GM21717 (cell line): ENCODE data around the gene PRSS22.

ENCODE experiments used
- ATAC-seq: cut with Tn5 transposase; IDR thresholded peaks from one replicate; pipeline ENCODE4 v1.9.1; 2021; ENCODE audit warnings: mild to moderate bottlenecking, moderate library complexity; ENCODE audit not compliant: unreplicated experiment

The PRSS22 gene

GRCh38 chr16:2829501-2830354 lies 28.2 kb downstream of the PRSS22 start, which contains the start of gene ZG16B:
TSS of gene ZG16B (plus strand) at chr16:2830303. CDS start at chr16:2830442, 139 bp downstream.
- ATAC-seq = no peak

- ATAC-seq = no peak
These were observed 29.0 kb downstream of the PRSS22 start for GRCh38 chr16:2828876-2829430.

DNA sequence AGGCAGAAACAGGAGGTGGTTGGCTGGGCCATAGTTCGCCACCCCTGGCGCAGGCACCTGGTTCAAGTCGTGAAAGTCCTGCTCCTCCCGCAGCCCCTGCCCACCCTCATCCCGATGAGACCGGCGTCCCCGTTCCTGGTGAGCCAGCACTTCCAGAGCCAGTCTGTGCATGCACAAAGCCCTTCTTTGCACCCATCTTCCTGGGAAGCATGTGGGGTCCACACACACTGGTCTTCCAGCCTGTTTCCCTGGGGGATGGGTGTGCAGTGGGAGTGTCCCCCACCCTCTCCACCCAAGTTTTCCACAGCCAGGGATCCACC lies 29.5 kb downstream of the PRSS22 start:
- no peak for ATAC-seq

GRCh38 chr16:2827831-2828520 lies 30.0 kb downstream of the PRSS22 start:
- no peak for ATAC-seq

DNA sequence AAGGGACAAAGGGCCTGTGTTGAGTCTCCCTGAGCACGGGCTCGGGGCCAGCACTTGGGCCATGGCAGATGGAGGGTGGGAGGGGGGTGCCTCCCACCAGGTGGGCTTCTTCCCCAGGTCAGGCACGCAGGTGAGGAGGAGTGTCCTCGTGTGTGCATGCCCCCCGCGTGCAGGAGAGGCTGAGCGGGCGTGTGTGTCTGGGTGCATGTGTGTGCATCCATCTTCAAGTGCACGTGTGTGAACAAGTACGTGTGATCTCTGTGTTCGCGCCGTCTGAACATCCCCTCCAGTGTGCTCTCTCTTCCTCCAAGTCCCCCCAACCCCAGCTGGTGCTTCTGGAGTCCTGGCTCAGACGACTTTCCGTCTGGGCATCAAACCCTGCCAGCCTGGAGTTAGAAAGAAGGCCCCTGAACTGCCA lies 30.6 kb downstream of the PRSS22 start:
- no peak for ATAC-seq

GRCh38 chr16:2826591-2827373 lies 31.2 kb downstream of the PRSS22 start:
- ATAC-seq = no peak

DNA sequence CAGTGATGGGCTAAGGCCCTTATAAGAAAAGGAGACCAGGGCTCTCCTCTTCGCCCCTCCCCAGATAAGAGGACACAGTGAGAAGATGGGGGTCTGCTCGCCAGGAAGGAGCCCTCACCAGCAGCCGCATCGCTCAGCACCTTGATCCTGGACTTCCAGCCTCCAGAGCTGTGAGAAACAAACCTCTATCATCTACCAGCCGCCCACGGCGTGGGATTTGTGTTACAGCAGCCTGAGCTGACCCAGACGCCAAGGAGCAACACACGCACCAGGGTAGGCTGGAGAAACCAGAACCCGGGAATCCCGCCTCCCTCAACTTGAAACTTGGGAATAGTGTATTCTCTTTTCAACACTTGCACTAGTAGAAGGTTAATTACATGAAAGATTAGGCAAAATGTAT lies 32.1 kb downstream of the PRSS22 start:
- ATAC-seq = no peak

- no peak for ATAC-seq
These were observed 32.8 kb downstream of the PRSS22 start for GRCh38 chr16:2825049-2825742.

DNA sequence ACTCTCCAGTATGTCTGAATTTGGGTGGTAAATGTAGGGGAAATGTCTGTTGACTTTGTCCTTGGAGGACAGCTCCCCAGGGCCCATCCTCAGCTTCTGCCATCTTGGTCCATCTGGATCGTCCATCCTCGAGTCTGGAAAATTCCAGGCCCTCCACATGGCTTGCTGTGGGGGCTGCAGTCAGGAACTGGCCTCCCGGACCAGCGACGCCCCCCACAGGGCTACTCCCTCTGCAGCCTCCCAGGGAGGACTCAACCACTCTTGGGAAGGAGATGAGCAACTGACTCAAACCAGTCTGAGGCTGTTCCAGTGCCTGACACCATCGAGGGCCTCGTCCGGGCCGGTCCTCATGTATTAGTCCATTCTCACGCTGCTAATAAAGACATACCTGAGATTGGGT lies 33.3 kb downstream of the PRSS22 start:
- no peak for ATAC-seq

DNA sequence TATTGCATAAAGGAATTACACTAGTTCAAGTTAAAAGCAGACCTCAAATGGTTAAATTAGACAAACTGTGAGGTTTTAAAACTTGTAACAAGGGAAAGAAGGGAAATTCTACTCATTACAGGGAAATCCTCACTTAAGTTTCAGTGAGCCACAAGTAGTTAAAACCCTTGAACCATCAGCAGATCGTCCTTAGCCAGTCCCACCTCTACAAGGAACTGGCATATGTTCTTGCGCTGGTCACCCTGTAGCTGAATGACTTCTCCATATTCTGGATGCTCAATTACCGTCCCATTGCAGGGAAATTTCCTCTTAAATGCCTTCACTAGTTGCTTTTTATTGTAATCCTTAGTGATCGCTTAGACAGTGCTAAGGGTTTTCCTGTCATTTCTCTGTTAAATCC lies 35.5 kb downstream of the PRSS22 start:
- no peak for ATAC-seq

- no peak for ATAC-seq
These were observed 35.8 kb downstream of the PRSS22 start for GRCh38 chr16:2822158-2822495.

DNA sequence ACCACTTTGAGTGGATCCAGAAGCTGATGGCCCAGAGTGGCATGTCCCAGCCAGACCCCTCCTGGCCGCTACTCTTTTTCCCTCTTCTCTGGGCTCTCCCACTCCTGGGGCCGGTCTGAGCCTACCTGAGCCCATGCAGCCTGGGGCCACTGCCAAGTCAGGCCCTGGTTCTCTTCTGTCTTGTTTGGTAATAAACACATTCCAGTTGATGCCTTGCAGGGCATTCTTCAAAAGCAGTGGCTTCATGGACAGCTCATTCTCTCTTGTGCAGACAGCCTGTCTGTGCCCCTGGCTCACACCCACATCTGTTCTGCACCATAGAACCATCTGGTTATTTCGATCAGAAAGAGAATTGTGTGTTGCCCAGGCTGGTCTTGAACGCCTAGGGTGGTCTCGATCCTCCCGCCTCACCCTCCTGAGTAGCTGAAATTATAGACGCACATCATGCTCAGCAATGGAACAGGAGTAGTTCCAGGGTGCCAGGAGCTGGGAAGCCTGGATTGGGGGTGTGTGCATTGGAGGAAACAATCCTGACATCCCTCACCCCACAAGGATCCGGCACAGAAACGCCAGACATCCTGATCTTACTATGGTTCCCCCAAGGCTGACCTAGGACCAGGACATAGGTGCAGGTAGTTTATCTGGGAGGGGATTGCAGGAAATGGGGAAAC lies 36.3 kb downstream of the PRSS22 start:
- no peak for ATAC-seq

DNA sequence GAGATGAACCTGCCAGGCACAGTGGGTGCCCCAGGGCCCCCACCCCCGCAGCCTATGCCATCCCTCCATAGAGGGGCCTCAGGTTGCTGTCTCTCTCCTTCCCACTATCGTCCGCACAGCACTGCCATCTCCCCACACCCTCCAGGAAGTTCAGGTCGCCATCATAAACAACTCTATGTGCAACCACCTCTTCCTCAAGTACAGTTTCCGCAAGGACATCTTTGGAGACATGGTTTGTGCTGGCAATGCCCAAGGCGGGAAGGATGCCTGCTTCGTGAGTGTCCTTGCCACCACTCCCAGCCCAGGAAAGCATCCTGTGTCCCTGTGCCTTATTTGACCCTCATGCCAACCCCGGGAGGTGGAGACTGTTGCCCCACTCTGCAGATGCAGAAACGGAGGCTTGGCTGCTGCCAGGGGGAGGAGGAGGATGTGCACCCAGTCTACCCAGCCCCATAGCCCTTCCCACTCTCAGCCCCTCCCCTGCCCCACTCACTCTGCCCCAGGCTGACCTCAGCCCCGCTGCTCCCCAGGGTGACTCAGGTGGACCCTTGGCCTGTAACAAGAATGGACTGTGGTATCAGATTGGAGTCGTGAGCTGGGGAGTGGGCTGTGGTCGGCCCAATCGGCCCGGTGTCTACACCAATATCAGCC lies 37.0 kb downstream of the PRSS22 start:
- no peak for ATAC-seq

- no peak for ATAC-seq
These were observed 37.8 kb downstream of the PRSS22 start for GRCh38 chr16:2819939-2820835.

DNA sequence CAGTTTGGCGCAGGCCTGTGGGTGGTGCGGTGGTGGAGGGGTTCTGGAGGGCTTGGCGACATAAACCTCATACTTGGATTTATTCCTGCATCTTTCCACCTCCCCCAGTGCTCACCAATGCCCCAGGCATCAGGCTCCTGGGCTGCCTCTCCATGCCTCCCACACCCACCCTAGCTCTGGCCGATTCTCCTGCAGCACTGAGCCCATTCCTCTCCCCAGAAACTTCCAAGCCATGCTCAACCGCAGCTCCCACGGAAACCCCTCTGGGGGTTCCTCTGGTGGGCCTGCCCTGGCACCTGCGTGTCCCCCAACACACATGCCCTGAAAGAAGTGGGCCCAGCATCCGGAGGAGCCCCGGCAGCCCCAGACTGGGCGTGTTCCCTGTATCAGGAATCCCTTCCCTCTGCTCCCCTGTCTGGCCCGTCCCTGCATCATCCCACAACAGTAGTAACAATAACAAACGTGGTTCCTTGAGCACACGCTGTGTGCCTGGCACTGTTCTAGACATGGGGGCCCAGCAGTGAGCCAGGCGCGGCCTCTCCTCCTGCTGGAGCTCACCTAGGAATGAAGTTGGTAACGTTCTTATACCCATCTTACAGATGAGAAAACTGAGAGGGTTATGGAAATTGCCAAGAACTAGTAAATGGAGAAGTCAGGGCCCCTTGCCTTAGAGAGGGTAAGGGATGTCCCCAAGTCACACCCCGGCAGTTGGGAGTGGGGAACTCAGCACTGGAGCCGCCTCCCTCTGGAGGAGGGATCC lies 38.6 kb downstream of the PRSS22 start:
- no peak for ATAC-seq

DNA sequence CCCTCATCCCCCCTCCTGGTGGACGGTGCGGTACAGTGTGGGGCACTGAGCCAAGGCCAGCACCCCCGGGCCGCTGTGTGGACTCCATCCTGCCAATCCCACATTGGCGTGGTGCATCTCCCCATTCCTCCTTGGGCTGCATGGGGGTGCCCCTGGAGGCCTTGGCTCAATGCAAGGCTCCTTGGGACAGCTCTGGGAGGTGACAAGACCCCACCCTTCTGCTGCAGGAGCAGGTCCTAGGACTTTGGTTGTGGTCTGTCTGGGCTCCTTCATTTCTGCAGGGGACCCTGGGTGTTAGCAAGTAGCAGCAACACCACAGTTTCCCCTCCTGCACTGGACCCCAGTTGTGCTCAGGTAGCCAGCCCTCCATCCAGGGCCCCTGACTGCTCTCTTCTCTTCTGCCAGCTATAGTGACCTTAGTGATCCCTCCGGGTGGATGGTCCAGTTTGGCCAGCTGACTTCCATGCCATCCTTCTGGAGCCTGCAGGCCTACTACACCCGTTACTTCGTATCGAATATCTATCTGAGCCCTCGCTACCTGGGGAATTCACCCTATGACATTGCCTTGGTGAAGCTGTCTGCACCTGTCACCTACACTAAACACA lies 39.6 kb downstream of the PRSS22 start:
- no peak for ATAC-seq
